Loucy (cell line): Measurements from ENCODE around the gene ZNF888.
"Not testable (repeated sequence)": the region's sequence is repeated elsewhere in the genome, so short reads cannot be mapped to it uniquely, and the experiment has no call there.

ENCODE experiments used
- H2AFZ ChIP-seq: fragments of 200-600 bp; sonication (generic); 2 replicates; pipeline ENCODE4 v1.6.0; 2016; ENCODE audit warnings: antibody characterized with exemption, mild to moderate bottlenecking, low read length, moderate library complexity
- H3F3A ChIP-seq: fragments of 200-600 bp; 2 replicates; pipeline ENCODE4 v1.6.0; 2016; ENCODE audit warnings: antibody characterized with exemption, low read depth, mild to moderate bottlenecking
- H3K27me3 ChIP-seq: fragments of 200-600 bp; sonication (generic); 2 replicates; pipeline ENCODE4 v1.6.1; 2014; ENCODE audit warnings: low read length, mild to moderate bottlenecking; ENCODE audit not compliant: insufficient read depth, poor library complexity, severe bottlenecking
- H3K36me3 ChIP-seq: fragments of 200-600 bp; sonication (generic); 2 replicates; pipeline ENCODE4 v1.6.1; 2016; ENCODE audit warnings: low read length; ENCODE audit not compliant: insufficient read depth
- H3K4me1 ChIP-seq: fragments of 200-600 bp; sonication (generic); 2 replicates; pipeline ENCODE4 v1.5.1; 2014; ENCODE audit warnings: low read length, mild to moderate bottlenecking; ENCODE audit not compliant: insufficient read depth, poor library complexity, severe bottlenecking
- H3K4me2 ChIP-seq: fragments of 200-600 bp; sonication (generic); 2 replicates; pipeline ENCODE4 v1.6.0; 2014; ENCODE audit warnings: antibody characterized with exemption, low read length, low read depth, mild to moderate bottlenecking; ENCODE audit not compliant: poor library complexity, severe bottlenecking
- H3K4me3 ChIP-seq: fragments of 200-600 bp; sonication (generic); 2 replicates; pipeline ENCODE4 v1.5.1; 2014; ENCODE audit warnings: low read length, mild to moderate bottlenecking, mixed read lengths; ENCODE audit not compliant: poor library complexity, severe bottlenecking
- H3K79me2 ChIP-seq: fragments of 200-600 bp; sonication (generic); 2 replicates; pipeline ENCODE4 v1.6.1; 2014; ENCODE audit warnings: low read length; ENCODE audit not compliant: insufficient read depth
- H3K9ac ChIP-seq: fragments of 200-600 bp; sonication (generic); 2 replicates; pipeline ENCODE4 v1.6.0; 2014; ENCODE audit warnings: mild to moderate bottlenecking, low read depth, low read length, moderate library complexity; ENCODE audit not compliant: poor library complexity, severe bottlenecking
- H3K9me2 ChIP-seq: fragments of 200-600 bp; sonication (generic); replicated peaks from 2 replicates; pipeline ENCODE4 v1.6.1; 2016; ENCODE audit warnings: low read depth, low read length, mixed read lengths
- H3K9me3 ChIP-seq: fragments of 200-600 bp; sonication (generic); 2 replicates; pipeline ENCODE4 v1.6.1; 2014; ENCODE audit warnings: mild to moderate bottlenecking, antibody characterized with exemption, low read length, low read depth; ENCODE audit not compliant: insufficient read depth
- H4K20me1 ChIP-seq: fragments of 200-600 bp; sonication (generic); 2 replicates; pipeline ENCODE4 v1.6.0; 2014; ENCODE audit warnings: antibody characterized with exemption, low read length, mild to moderate bottlenecking; ENCODE audit not compliant: insufficient read depth, poor library complexity, severe bottlenecking
- EZH2phosphoT487 ChIP-seq: fragments of 200-600 bp; IDR thresholded peaks from 2 replicates; pipeline ENCODE4 v1.6.1; 2018; ENCODE audit warnings: antibody characterized with exemption, mild to moderate bottlenecking, moderate library complexity, borderline replicate concordance
- TF ChIP-seq, protein P1 (sequence below): fragments of 200-600 bp; sonication (generic); conservative IDR thresholded peaks from 2 replicates; pipeline ENCODE4 v1.5.1; 2014; ENCODE audit warnings: mild to moderate bottlenecking, antibody characterized with exemption, low read length

ZNF888 gene

DNA sequence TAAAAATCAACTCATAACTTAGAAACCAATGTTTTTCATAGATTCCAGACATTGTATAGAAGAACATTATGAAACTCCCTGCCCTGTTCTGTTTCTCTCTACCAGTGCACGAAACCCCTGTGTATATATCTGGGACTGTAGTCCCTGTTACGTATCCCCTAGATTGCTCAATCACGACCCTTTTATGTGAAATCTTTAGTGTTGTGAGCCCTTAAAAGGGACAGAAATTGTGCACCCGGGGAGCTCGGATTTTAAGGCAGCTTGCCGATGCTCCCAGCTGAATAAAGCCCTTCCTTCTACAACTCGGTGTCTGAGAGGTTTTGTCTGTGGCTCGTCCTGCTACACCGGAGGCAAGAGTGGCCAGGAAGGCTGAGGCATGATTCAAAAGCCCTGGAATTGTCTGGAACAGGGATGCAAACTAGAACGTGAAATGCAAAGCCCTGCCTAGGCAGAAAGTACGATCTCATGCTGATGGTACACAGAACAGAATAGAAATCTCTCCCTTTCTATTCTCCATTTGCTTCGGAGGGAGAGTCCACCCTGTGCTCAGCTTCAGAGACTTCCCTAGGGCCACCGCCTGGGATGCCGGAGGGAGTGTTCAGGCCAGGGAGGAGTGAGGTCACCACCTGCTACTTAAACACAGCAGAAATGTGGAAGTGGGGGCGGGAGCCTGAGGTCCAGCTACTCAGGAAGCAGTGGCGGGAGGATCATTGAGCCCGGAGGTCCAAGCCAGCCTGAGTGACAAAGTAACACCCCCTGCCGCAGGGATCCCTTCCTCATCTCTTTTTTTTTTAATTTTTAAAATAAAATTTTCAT lies 758 bp upstream of the ZNF888 start:
- H3K9me2 ChIP-seq, result no peaks in the 10 kb centered on the region
- TF ChIP-seq EZH2phosphoT487, result no peak
- TF ChIP-seq, protein P1, sequence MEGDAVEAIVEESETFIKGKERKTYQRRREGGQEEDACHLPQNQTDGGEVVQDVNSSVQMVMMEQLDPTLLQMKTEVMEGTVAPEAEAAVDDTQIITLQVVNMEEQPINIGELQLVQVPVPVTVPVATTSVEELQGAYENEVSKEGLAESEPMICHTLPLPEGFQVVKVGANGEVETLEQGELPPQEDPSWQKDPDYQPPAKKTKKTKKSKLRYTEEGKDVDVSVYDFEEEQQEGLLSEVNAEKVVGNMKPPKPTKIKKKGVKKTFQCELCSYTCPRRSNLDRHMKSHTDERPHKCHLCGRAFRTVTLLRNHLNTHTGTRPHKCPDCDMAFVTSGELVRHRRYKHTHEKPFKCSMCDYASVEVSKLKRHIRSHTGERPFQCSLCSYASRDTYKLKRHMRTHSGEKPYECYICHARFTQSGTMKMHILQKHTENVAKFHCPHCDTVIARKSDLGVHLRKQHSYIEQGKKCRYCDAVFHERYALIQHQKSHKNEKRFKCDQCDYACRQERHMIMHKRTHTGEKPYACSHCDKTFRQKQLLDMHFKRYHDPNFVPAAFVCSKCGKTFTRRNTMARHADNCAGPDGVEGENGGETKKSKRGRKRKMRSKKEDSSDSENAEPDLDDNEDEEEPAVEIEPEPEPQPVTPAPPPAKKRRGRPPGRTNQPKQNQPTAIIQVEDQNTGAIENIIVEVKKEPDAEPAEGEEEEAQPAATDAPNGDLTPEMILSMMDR, result no peak
- peak overlapping the region; percentile 84 for H3K9ac ChIP-seq
- H3K79me2 ChIP-seq, result peaks cover 9% of the 10 kb centered on the region; the same call in 1 of the 2 replicates
- peaks cover 8% of the 10 kb centered on the region; the same call in 1 of the 2 replicates for H3K36me3 ChIP-seq
- H3K4me2 ChIP-seq, result peak overlapping the region; percentile 69
- no peaks in the 10 kb centered on the region for H3K27me3 ChIP-seq
- 0 out of 2 replicates have a peak overlapping the region, but pooled peaks have one; percentile 99 for H2AFZ ChIP-seq
- H3K4me1 ChIP-seq, result peaks cover 19% of the 10 kb centered on the region
- no peaks in the 10 kb centered on the region for H3K9me3 ChIP-seq
- no peaks in the 10 kb centered on the region for H3F3A ChIP-seq
- peak overlapping the region; percentile 95 for H3K4me3 ChIP-seq
- H4K20me1 ChIP-seq, result no peaks in the 10 kb centered on the region

DNA sequence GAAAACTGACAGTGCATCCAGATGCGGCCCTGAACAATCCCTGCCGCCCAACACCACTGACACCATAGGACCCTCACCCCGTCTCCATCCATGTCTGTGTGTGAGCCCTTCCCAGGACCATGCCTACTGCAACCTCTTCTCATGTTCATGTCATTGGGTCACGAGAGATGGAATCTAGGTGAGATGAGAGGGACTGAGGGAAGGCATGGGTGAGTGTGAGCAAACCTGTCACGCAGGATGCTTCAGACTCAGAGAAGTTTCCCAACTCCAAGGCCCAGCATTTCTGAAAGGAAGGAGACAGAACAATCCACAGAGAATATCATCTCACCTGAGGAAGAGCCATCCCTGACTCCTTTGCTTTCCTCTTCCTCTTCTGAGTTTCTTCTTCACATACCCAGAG lies 5.7 kb downstream of the ZNF888 start:
- Histone ChIP-seq H3K36me3 (no peaks in the 10 kb centered on the region), H3K4me2 (no peak overlapping the region), H3K9me2 (no peaks in the 10 kb centered on the region), H3K9me3 (no peaks in the 10 kb centered on the region), H4K20me1 (no peaks in the 10 kb centered on the region), H2AFZ (no peak overlapping the region), H3K27me3 (no peaks in the 10 kb centered on the region), H3K9ac (no peak overlapping the region), H3K79me2 (peaks cover 9% of the 10 kb centered on the region; the same call in 1 of the 2 replicates), H3F3A (no peaks in the 10 kb centered on the region), H3K4me1 (peaks cover 14% of the 10 kb centered on the region), H3K4me3 (no peak overlapping the region)
- TF ChIP-seq, protein P1, result no peak
- TF ChIP-seq EZH2phosphoT487, result no peak

DNA sequence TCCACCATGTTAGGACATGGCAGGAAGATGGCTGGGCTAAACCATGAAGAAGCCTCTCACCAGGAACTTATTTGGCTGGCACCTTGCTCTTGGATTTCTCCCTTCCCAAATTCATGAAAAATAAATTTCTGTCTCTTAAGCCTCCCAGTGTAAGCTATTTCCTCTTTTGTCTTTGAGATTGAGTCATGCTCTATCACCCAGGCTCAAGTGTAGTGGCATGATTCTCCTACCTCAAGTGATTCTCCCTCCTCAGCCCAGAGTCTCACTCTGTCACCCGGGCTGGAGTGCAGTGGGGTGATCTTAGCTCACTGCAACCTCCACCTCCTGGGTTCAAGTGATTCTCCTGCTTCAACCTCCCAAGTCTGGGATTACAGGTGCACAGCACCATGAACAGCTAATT lies 12.6 kb downstream of the ZNF888 start:
- Histone ChIP-seq H3K79me2 (no peaks in the 10 kb centered on the region), H3K27me3 (no peaks in the 10 kb centered on the region), H2AFZ (no peak overlapping the region), H3K9ac (no peak overlapping the region), H3K4me1 (no peaks in the 10 kb centered on the region), H3K4me3 (no peak overlapping the region), H3K4me2 (no peak overlapping the region), H3K9me3 (no peaks in the 10 kb centered on the region), H4K20me1 (no peaks in the 10 kb centered on the region), H3K9me2 (no peaks in the 10 kb centered on the region), H3K36me3 (peaks cover 24% of the 10 kb centered on the region; the same call in 1 of the 2 replicates), H3F3A (no peaks in the 10 kb centered on the region)
- TF ChIP-seq EZH2phosphoT487, result no peak
- TF ChIP-seq, protein P1, result no peak

DNA sequence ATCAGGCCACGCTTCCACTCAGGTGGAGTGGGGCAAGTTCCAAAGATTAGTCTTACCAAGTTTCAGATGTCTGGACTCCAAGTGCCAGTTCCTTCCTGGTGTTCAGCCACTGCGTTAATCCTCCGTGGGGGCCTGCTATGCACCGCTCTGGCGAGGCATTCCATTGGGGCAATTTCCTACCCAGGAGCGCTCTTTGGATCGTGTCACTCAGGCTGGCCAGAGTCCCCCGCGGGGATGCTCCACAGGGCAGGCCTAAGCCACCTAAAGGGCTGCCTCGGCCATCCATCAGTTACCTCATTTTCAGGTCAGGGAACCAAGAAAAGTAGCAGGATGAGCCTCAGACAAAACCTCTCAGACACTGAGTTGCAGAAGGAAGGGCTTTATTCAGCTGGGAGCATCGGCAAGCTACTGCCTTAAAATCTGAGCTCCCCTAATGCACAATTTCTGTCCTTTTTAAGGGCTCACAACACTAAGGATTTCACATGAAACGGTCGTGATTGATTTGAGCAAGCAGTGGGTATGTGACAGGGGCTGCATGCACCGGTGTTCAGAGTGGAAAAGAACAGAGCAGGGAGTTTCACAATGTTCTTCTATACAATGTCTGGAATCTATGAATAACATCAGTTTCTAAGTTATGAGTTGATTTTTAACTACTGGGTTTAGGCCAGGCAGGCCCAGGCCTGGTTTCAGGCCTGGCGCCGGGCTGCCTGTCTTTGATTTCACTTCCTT lies 19.0 kb downstream of the ZNF888 start:
- H3F3A ChIP-seq, H3K4me2 ChIP-seq, H2AFZ ChIP-seq: not testable (repeated sequence)

More for the DNA sequence above, 19.0 kb downstream of the ZNF888 start:
- not testable (repeated sequence) for H3K79me2 ChIP-seq, H3K9me2 ChIP-seq, H4K20me1 ChIP-seq, H3K27me3 ChIP-seq, H3K9me3 ChIP-seq, H3K4me3 ChIP-seq, H3K4me1 ChIP-seq, H3K9ac ChIP-seq
- peaks cover 24% of the 10 kb centered on the region; the same call in 1 of the 2 replicates for H3K36me3 ChIP-seq
